M059J (cell line): Measurements from ENCODE around the gene FAM184B. TPM values are rescaled to one million over a fixed set of nuclear protein-coding genes. Genes with fewer than 3 reads are reported as not detected.

ENCODE experiments used
- DNase-seq: peaks from one replicate; pipeline ENCODE4 v3.0.0-alpha.2; 2012; ENCODE audit warnings: low read depth
- total RNA-seq: library from RNA; depleted of rRNA; stranded (reverse); fragments of >200 nt; shearing (Covaris generic); gene quantifications from 2 replicates; pipeline ENCODE4 v1.2.3, GENCODE V29; 2014; rRNA removed

FAM184B gene
- 0.02 TPM in 1 of 2 replicates, not detected in the other for total RNA-seq

- DNase-seq = no peak
These were observed at the start of gene FAM184B for GRCh38 chr4:17781300-17782287. TSS of gene FAM184B (minus strand) at chr4:17781621. CDS start at chr4:17781299, 322 bp downstream.

DNA sequence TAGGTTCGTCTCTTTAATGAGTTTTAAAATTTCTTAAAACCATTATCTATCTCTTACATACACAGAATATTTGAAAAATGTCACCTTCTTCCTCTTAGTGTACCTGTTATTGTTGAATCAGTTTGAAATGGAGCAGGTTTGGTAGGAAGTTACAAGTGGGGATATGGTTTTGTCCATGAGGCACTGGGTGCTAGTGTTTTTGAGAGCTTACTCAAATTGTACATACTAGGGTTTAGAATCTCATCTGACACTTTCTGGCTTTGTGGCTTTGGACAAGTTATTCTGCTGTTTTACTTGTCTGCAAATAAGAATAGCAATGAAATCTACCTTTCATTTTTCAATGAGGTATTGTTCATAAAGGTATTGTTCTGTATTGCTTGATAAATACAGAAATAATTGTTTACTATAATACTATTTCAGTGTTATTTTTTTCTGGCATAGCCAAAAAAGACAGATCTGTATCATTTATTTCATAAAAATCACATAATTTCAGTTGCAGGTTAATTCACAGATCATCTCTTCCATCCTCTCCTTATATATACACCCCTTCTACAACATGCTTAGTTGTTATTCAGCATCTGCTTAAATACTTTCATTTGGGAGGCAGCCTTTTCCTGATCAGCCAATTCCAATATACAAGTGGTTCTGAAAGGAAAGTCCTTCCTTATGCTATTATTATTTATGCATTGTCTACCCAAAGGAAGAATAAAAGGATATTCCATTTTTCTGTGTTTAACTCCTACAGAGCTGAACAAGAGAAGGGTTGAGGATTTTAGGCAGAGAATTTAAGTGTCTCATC lies 42.6 kb upstream of the FAM184B start:
- no peak for DNase-seq

- DNase-seq = peak; percentile 45
These were observed 35.6 kb upstream of the FAM184B start for GRCh38 chr4:17817027-17817426.

- no peak for DNase-seq
These were observed 34.7 kb upstream of the FAM184B start for GRCh38 chr4:17816142-17816541.

- DNase-seq = peak; percentile 77
These were observed 32.7 kb upstream of the FAM184B start for GRCh38 chr4:17814140-17814539.

- DNase-seq = peak; percentile 24
These were observed 31.4 kb upstream of the FAM184B start for GRCh38 chr4:17812801-17813200.

DNA sequence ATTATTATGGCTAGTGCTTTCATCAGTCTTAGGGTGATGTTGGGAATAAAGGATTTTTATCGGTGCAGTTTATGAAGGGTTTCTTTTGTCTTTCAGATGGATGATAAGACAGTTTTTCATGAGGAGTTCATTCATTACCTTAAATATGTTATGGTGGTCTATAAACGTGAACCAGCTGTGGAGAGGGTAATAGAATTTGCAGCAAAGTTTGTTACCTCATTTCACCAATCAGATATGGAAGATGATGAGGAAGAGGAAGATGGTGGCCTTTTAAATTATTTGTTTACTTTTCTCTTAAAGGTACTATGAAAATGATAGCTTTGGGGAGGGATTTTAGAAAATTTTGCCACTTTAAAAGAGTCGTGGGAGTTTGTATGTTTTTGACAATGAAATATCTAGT lies 30.7 kb upstream of the FAM184B start:
- peak; percentile 5 for DNase-seq

GRCh38 chr4:17811078-17811603 lies 29.7 kb upstream of the FAM184B start:
- no peak for DNase-seq

DNA sequence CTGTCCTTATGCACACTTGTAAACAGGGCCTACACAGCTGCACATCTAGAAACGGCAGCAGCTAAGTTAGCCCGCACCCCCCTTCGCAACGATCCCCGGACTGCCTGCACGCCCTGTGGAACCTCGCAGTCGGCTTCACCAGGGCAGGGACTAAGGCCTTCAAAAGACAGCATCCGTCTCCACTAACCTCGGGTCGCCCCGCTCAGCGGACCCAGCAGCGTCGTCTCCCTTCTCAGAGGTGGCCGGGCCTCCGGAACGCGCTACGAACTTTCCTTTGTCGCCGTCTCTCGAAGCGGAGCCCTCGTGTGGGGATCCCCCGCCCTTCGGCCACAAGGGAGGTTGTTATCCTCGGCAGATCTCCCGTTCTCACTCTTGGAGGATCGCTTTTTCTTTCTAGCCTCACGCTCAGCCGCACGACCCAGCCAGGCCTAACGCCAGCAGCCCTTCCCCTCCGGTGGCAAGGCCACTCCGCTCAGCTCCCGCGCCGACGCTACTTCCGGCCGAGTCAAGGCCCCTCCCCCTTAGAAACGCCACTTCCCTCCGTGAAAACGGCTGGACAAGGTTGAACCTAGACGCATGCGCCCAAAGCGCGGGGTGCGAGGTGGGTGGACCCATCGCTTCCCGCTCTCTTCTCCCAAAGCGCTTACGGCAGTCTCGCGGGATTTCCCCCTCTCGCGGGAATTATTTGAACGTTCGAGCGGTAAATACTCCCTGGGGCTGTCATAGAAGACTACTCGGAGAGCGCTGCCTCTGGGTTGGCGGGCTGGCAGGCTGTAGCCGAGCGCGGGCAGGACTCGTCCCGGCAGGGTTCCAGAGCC lies 29.0 kb upstream of the FAM184B start, which contains the start of the genes DCAF16 and NCAPG:
Gene DCAF16, minus strand, starts transcription at position 498 of the 818 bp plus-strand sequence. CDS start 6,616 bp downstream, outside the sequence.
Gene NCAPG, plus strand, starts transcription at position 720 of the 818 bp plus-strand sequence. CDS start 99 bp downstream, outside the sequence.
- peak; percentile 99 for DNase-seq

DNA sequence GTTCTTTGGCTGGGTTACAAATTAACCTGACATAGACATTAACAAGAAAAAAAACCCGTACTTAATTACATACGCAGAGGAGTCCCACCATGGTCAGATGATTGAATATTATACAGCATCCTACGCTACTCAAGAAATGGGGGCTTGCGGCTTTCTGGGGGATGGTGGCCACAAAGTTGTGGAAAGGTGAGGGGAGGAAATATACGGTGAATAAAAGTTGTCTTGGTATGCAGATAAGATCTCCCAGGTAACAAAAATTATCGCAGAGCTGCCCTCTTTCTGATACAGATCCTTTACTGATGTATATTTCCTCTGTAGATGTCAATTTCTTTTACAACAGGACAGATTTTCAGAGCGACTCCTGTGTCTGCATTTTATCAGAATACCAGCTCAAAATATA lies 28.2 kb upstream of the FAM184B start:
- no peak for DNase-seq

DNA sequence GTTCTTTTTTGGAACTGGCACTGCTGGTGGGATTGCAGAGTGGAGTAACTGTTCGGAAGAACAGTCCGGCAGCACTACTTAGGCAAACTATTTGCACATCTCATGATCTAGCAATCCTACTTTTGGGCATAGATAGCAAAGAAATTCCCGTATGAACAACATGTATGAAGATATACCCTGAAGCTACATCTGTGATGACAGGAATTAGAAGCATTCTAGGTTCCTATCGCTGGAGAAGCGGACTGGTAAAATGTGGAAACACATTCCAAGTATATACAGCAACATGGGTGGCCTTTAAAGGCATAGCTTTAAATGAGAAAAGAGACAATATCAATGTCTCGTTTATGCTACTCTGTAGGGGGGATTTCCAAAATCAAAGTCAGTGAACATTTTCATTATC lies 26.0 kb upstream of the FAM184B start:
- DNase-seq = no peak

GRCh38 chr4:17805580-17806155 lies 24.2 kb upstream of the FAM184B start:
- no peak for DNase-seq

- DNase-seq = no peak
These were observed 16.4 kb upstream of the FAM184B start for GRCh38 chr4:17797808-17798207.

GRCh38 chr4:17794730-17795129 lies 13.3 kb upstream of the FAM184B start:
- no peak for DNase-seq

GRCh38 chr4:17788956-17789355 lies 7.5 kb upstream of the FAM184B start:
- peak; percentile 14 for DNase-seq

- peak; percentile 57 for DNase-seq
These were observed 5.9 kb upstream of the FAM184B start for GRCh38 chr4:17787315-17787714.

- peak; percentile 17 for DNase-seq
These were observed 5.1 kb upstream of the FAM184B start for GRCh38 chr4:17786567-17786966.

- peak; percentile 4 for DNase-seq
These were observed 4.4 kb upstream of the FAM184B start for GRCh38 chr4:17785858-17786257.

- DNase-seq = peak; percentile 33
These were observed 721 bp downstream of the FAM184B start for GRCh38 chr4:17780501-17781299.

GRCh38 chr4:17778431-17778830 lies 3.0 kb downstream of the FAM184B start:
- DNase-seq = no peak
